H1 (cell line): ENCODE measurements around the gene ACSM2B. TPM values are rescaled to one million over a fixed set of nuclear protein-coding genes. Genes with fewer than 3 reads are reported as not detected.
"Not testable (repeated sequence)": the region's sequence is repeated elsewhere in the genome, so short reads cannot be mapped to it uniquely, and the experiment has no call there.

Source experiments
- CTCF ChIA-PET: fragments of 300-600 bp; sonication (Branson Sonifier 250); formaldehyde crosslinking; loops from one replicate; lab custom pipeline; 2021; ENCODE audit not compliant: partially characterized antibody; lab: Charles Lee
- POLR2A ChIA-PET: fragments of 300-600 bp; sonication (Branson Sonifier 250); formaldehyde crosslinking; loops from one replicate; lab custom pipeline; 2021; ENCODE audit warnings: inconsistent platforms; ENCODE audit not compliant: partially characterized antibody; lab: Charles Lee
- DNase-seq, 2 experiments: peaks; one replicate each; pipeline versions ENCODE4 v3.0.0 to v3.0.0-alpha.2; 2010 to 2022; ENCODE audit warnings: low spot score in 2 of 2, low read depth in 1 of 2, mixed read lengths in 1 of 2
- FAIRE-seq: peaks from 2 replicates; lab custom pipeline; 2011; peaks lifted over from hg19 to GRCh38; lab: Jason Lieb, UNC
- H2AFZ ChIP-seq: 2 replicates; pipeline ENCODE4 v1.8.1; 2012; ENCODE audit warnings: low read length, inconsistent platforms
- H2AK5ac ChIP-seq: 2 replicates; pipeline ENCODE4 v1.6.1; 2013; ENCODE audit warnings: low read depth, low read length
- H2BK120ac ChIP-seq: replicated peaks from 2 replicates; pipeline ENCODE3; 2013; ENCODE audit warnings: low read depth, low read length, inconsistent platforms
- H2BK12ac ChIP-seq: 2 replicates; pipeline ENCODE4 v1.6.1; 2013; ENCODE audit warnings: low read depth, low read length
- H2BK15ac ChIP-seq: 2 replicates; pipeline ENCODE4 v1.6.1; 2013; ENCODE audit warnings: low read length
- H2BK20ac ChIP-seq: 2 replicates; pipeline ENCODE4 v1.6.1; 2013; ENCODE audit warnings: low read length
- H2BK5ac ChIP-seq: 2 replicates; pipeline ENCODE4 v1.6.1; 2013; ENCODE audit warnings: low read depth, low read length
- H3K14ac ChIP-seq: 2 replicates; pipeline ENCODE4 v1.6.1; 2013; ENCODE audit warnings: inconsistent platforms; ENCODE audit not compliant: insufficient read length
- H3K18ac ChIP-seq: 2 replicates; pipeline ENCODE4 v1.6.1; 2013; ENCODE audit warnings: low read length; ENCODE audit errors: extremely low read depth
- H3K23ac ChIP-seq: 2 replicates; pipeline ENCODE4 v1.6.1; 2013; ENCODE audit warnings: inconsistent platforms; ENCODE audit not compliant: insufficient read length
- H3K23me2 ChIP-seq: 2 replicates; pipeline ENCODE4 v1.6.1; 2013; ENCODE audit warnings: low read depth, low read length
- H3K27ac ChIP-seq: 2 replicates; pipeline ENCODE4 v1.6.1; 2011; ENCODE audit warnings: low read depth, low read length, inconsistent platforms
- H3K27me3 ChIP-seq, 4 experiments: replicated peaks in 1 of 4; 1 replicate in 1 of 4; 2 replicates in 3 of 4; pipeline versions ENCODE4 v1.6.1 to v1.8.1; 2011 to 2013; ENCODE audit warnings: low read length in 3 of 4, mild to moderate bottlenecking in 3 of 4, inconsistent platforms in 2 of 4, mixed read lengths in 2 of 4, moderate library complexity in 1 of 4; ENCODE audit not compliant: control insufficient read depth in 3 of 4, insufficient read depth in 3 of 4; ENCODE audit errors: extremely low read depth in 1 of 4
- H3K36me3 ChIP-seq, 4 experiments: 2 replicates each; pipeline versions ENCODE4 v1.6.1 to v1.8.1; 2011 to 2013; ENCODE audit warnings: mild to moderate bottlenecking in 4 of 4, low read length in 3 of 4, moderate library complexity in 2 of 4, control low read depth in 1 of 4, inconsistent platforms in 1 of 4; ENCODE audit not compliant: insufficient read depth in 4 of 4, control insufficient read depth in 2 of 4
- H3K4ac ChIP-seq: replicated peaks from 2 replicates; pipeline ENCODE3; 2013; ENCODE audit warnings: low read length, low read depth, mixed read lengths, inconsistent platforms; ENCODE audit not compliant: insufficient read length
- H3K4me1 ChIP-seq, 4 experiments: replicated peaks in 1 of 4; 1 replicate in 1 of 4; 2 replicates in 3 of 4; pipeline versions ENCODE4 v1.6.1 to v1.8.1; 2011 to 2013; ENCODE audit warnings: low read length in 3 of 4, inconsistent platforms in 2 of 4, mixed read lengths in 1 of 4; ENCODE audit not compliant: insufficient read depth in 4 of 4, control insufficient read depth in 3 of 4
- H3K4me2 ChIP-seq, 2 experiments: 2 replicates each; pipeline versions ENCODE4 v1.6.1 to v1.8.1; 2011 to 2013; ENCODE audit warnings: low read depth in 2 of 2, low read length in 2 of 2, control low read depth in 1 of 2, inconsistent platforms in 1 of 2, mild to moderate bottlenecking in 1 of 2; ENCODE audit not compliant: insufficient read depth in 1 of 2
- H3K4me3 ChIP-seq, 4 experiments: fragments of 200-600, 300-600 bp in 1 of 4; sonication (generic), shearing (Covaris generic), sonication (Bioruptor Twin) in 1 of 4; 2 replicates each; pipeline versions ENCODE4 v1.5.1 to v1.8.1; 2011 to 2016; ENCODE audit warnings: low read length in 4 of 4, low read depth in 3 of 4, control low read depth in 2 of 4, inconsistent platforms in 2 of 4, mild to moderate bottlenecking in 2 of 4, mixed read lengths in 1 of 4, moderate library complexity in 1 of 4; ENCODE audit not compliant: insufficient read depth in 2 of 4; ENCODE audit errors: extremely low read depth in 1 of 4
- H3K56ac ChIP-seq: replicated peaks from 2 replicates; pipeline ENCODE3; 2013; ENCODE audit warnings: low read depth, mild to moderate bottlenecking, mixed read lengths, low read length, inconsistent platforms; ENCODE audit not compliant: insufficient read length
- H3K79me1 ChIP-seq: 2 replicates; pipeline ENCODE4 v1.6.1; 2013; ENCODE audit warnings: low read depth, low read length, control low read depth
- H3K79me2 ChIP-seq, 2 experiments: 2 replicates each; pipeline versions ENCODE4 v1.6.1 to v1.8.1; 2012 to 2013; ENCODE audit warnings: low read length in 2 of 2, mild to moderate bottlenecking in 2 of 2, inconsistent platforms in 1 of 2; ENCODE audit not compliant: insufficient read depth in 2 of 2, control insufficient read depth in 1 of 2
- H3K9ac ChIP-seq, 4 experiments: replicated peaks in 1 of 4; 1 replicate in 1 of 4; 2 replicates in 3 of 4; pipeline versions ENCODE4 v1.6.1 to v1.8.1; 2011 to 2013; ENCODE audit warnings: low read depth in 3 of 4, low read length in 3 of 4, control low read depth in 2 of 4, mild to moderate bottlenecking in 2 of 4, moderate library complexity in 2 of 4, inconsistent platforms in 1 of 4; ENCODE audit errors: extremely low read depth in 1 of 4
- H3K9me3 ChIP-seq, 2 experiments: 2 replicates each; pipeline versions ENCODE4 v1.6.1 to v1.8.1; 2012 to 2013; ENCODE audit warnings: mild to moderate bottlenecking in 2 of 2, moderate library complexity in 2 of 2, control low read depth in 1 of 2, inconsistent platforms in 1 of 2, low read depth in 1 of 2, low read length in 1 of 2, mixed read lengths in 1 of 2; ENCODE audit not compliant: insufficient read depth in 2 of 2
- H4K20me1 ChIP-seq, 2 experiments: replicated peaks in 1 of 2; 2 replicates each; pipeline versions ENCODE3 to v1.8.1; 2011 to 2013; ENCODE audit warnings: inconsistent platforms in 2 of 2, low read length in 2 of 2, mild to moderate bottlenecking in 1 of 2; ENCODE audit not compliant: insufficient read depth in 2 of 2, control insufficient read depth in 1 of 2
- H4K5ac ChIP-seq: 2 replicates; pipeline ENCODE4 v1.6.1; 2013; ENCODE audit warnings: low read length, low read depth, mixed read lengths, inconsistent platforms; ENCODE audit not compliant: insufficient read length
- H4K8ac ChIP-seq: 2 replicates; pipeline ENCODE4 v1.8.0; 2013; ENCODE audit warnings: mild to moderate bottlenecking, moderate library complexity, low read length, inconsistent platforms; ENCODE audit not compliant: insufficient read depth; ENCODE audit errors: extremely low read depth
- H4K91ac ChIP-seq: replicated peaks from 2 replicates; pipeline ENCODE3; 2013; ENCODE audit warnings: low read length, mixed read lengths, inconsistent platforms; ENCODE audit not compliant: insufficient read length
- WGBS, 2 experiments: shearing (Covaris generic) in 1 of 2; methylation state at CpG; one replicate each; pipeline versions ENCODE4 v1.1.6 to v1.1.7; 2013 to 2015; ENCODE audit warnings: low lambda C conversion rate in 2 of 2, mixed read lengths in 2 of 2, inconsistent platforms in 1 of 2, low coverage in 1 of 2, missing lambda C conversion rate in 1 of 2; ENCODE audit not compliant: insufficient replicate concordance in 2 of 2, insufficient coverage in 1 of 2, insufficient read length in 1 of 2; ENCODE audit errors: extremely low coverage in 1 of 2, missing lambda C conversion rate in 1 of 2; 5-methylcytosine and 5-hydroxymethylcytosine counted together
- polyA plus RNA-seq, 7 experiments: library from polyadenylated mRNA; depleted of rRNA in 3 of 7; stranded (reverse) in 5 of 7; unstranded in 2 of 7; fragments of >200 nt in 5 of 7; fragments of 200-250 nt in 2 of 7; gene quantifications; 1 replicate in 5 of 7; 2 replicates in 1 of 7; 4 replicates in 1 of 7; pipeline versions ENCODE4 v1.2.1 to v1.2.3, GENCODE V29; 2011 to 2013; ENCODE audit warnings: missing spikeins in 2 of 7, mixed read lengths in 2 of 7
- total RNA-seq: library from RNA; stranded (reverse); fragmentation: NEBNext Ultra II Directional; extraction: Animal tissue kit (Norgen Biotek cat#: 25700); gene quantifications from 2 replicates; pipeline ENCODE4 v1.2.1, GENCODE V29; 2021

The ACSM2B gene
- total and polyA plus RNA-seq, 2 of the 8 experiments (the other 6 are each of a cell fraction or from before 2014, with no cell fraction given), result not detected

- H3K14ac ChIP-seq, H2AK5ac ChIP-seq, H3K4me2 ChIP-seq, H4K5ac ChIP-seq, H3K9me3 ChIP-seq, H4K20me1 ChIP-seq, H2BK12ac ChIP-seq, H3K56ac ChIP-seq, H4K91ac ChIP-seq, POLR2A ChIA-PET, H2AFZ ChIP-seq, H3K27me3 ChIP-seq, CTCF ChIA-PET, H3K23me2 ChIP-seq, H3K18ac ChIP-seq, H3K79me1 ChIP-seq, H3K4me3 ChIP-seq, H3K27ac ChIP-seq, H2BK20ac ChIP-seq, DNase-seq, H2BK5ac ChIP-seq, H2BK15ac ChIP-seq, H3K9ac ChIP-seq, H3K4me1 ChIP-seq, H4K8ac ChIP-seq, H3K23ac ChIP-seq, H3K79me2 ChIP-seq, H3K36me3 ChIP-seq, H2BK120ac ChIP-seq, H3K4ac ChIP-seq: not testable (repeated sequence)
- peak; percentile 76 for FAIRE-seq
- 94% methylated on average over 2 of the region's 2 CpGs; no CpG with 5 or more reads in 1 of the 2 experiments for WGBS, 2 experiments
These were observed 10.8 kb downstream of the ACSM2B start for GRCh38 chr16:20565334-20565733.

DNA sequence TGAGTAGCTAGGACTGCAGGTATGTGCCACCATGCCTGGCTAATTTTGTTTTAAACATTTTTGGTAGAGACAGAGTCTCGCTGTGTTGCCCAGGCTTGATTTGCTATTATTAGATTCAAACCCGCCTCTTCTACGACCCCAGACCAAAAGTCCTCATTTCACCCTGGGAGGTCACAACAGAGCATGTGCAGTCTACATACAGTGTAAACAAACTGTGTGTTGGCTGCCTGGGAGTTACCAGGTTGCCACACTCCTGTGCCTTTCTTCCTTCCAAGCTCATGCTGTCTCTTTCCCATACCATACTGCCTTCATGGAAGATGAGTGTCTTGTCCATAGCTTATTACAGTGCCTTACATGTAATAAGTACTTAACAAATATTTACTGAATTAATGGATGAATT lies 11.9 kb downstream of the ACSM2B start:
- H3K9ac ChIP-seq, H3K4ac ChIP-seq, DNase-seq, H3K23ac ChIP-seq, H2BK20ac ChIP-seq, H3K4me3 ChIP-seq, POLR2A ChIA-PET, H3K79me1 ChIP-seq, H2BK12ac ChIP-seq, H4K20me1 ChIP-seq, H2BK5ac ChIP-seq, H3K4me2 ChIP-seq, H2AK5ac ChIP-seq, H3K18ac ChIP-seq, H4K8ac ChIP-seq, H4K91ac ChIP-seq, H4K5ac ChIP-seq, H3K14ac ChIP-seq, H3K27me3 ChIP-seq, H2BK15ac ChIP-seq, H3K36me3 ChIP-seq, H2AFZ ChIP-seq, H3K56ac ChIP-seq, H3K79me2 ChIP-seq, CTCF ChIA-PET, H3K23me2 ChIP-seq, FAIRE-seq, H3K9me3 ChIP-seq, H3K4me1 ChIP-seq, H3K27ac ChIP-seq, H2BK120ac ChIP-seq: not testable (repeated sequence)
- 83% methylated on average over 2 of the region's 3 CpGs; no CpG with 5 or more reads in 1 of the 2 experiments for WGBS, 2 experiments
